Adrenal gland (tissue), 12 donors: ENCODE results near the gene OR8H2. TPM values are rescaled to one million over a fixed set of nuclear protein-coding genes. Genes with fewer than 3 reads are reported as not detected.

Source experiments
- DNase-seq, 7 donors: peaks; one replicate each; pipeline ENCODE4 v3.0.0-alpha.2; 2019 to 2020
- H3K27ac ChIP-seq, 5 donors: fragments of 200-600 bp; sonication (generic) in 4 of 5; 1 replicate in 3 of 5; 2 replicates in 2 of 5; pipeline versions ENCODE4 v1.5.1 to v1.8.0; 2016 to 2020; ENCODE audit warnings: mild to moderate bottlenecking in 1 of 5
- H3K27me3 ChIP-seq: fragments of 200-600 bp; 2 replicates; pipeline ENCODE4 v1.8.0; 2021
- H3K36me3 ChIP-seq, 2 donors: fragments of 200-600 bp; replicated peaks in 1 of 2; 1 replicate in 1 of 2; 2 replicates in 1 of 2; pipeline versions ENCODE4 v1.5.1 to v1.8.0; 2018 to 2022
- H3K4me1 ChIP-seq, 2 donors: fragments of 200-600 bp; replicated peaks in 1 of 2; 1 replicate in 1 of 2; 2 replicates in 1 of 2; pipeline versions ENCODE4 v1.5.1 to v1.8.0; 2018 to 2021
- H3K4me3 ChIP-seq, 4 donors: fragments of 200-600 bp; sonication (generic) in 3 of 4; one replicate each; pipeline ENCODE4 v1.5.1; 2016 to 2018
- H3K9me3 ChIP-seq, 3 donors: fragments of 200-600 bp; sonication (generic) in 1 of 3; replicated peaks in 1 of 3; 1 replicate in 2 of 3; 2 replicates in 1 of 3; pipeline versions ENCODE4 v1.5.1 to v1.8.0; 2016 to 2021
- CTCF ChIP-seq, 6 experiments: fragments of 450-650 bp in 4 of 6; fragments of 200-600 bp in 2 of 6; sonication (generic) in 1 of 6; IDR thresholded peaks; 1 replicate in 5 of 6; 2 replicates in 1 of 6; pipeline versions ENCODE4 v1.5.1 to v1.8.0; 2016 to 2021; ENCODE audit warnings: antibody characterized with exemption in 6 of 6, mild to moderate bottlenecking in 2 of 6, moderate library complexity in 1 of 6
- POLR2A ChIP-seq, 2 donors: fragments of 450-650 bp; IDR thresholded peaks; one replicate each; pipeline ENCODE4 v1.6.1; 2017; ENCODE audit warnings: antibody characterized with exemption in 2 of 2, mild to moderate bottlenecking in 2 of 2, moderate library complexity in 1 of 2
- WGBS, 4 donors: extraction: QIAGEN DNeasy Blood & Tissue Kit in 2 of 4; methylation state at CpG; one replicate each; pipeline versions ENCODE4 v1.1.5 to v1.1.7; 2013 to 2017; 5-methylcytosine and 5-hydroxymethylcytosine counted together
- intact Hi-C, 2 donors: fragments of 100-400 bp; cut with DNase I; formaldehyde crosslinking; loops; one replicate each; pipeline versions ENCODE4 v1.14.1 to v1.15.0; 2022 to 2023
- polyA plus RNA-seq, 3 donors: library from polyadenylated mRNA; stranded (reverse); fragments of 200-250 nt in 2 of 3; fragments of 350-450 nt in 1 of 3; fragmentation: Illumina TruSeq in 1 of 3; extraction: RNeasy Lipid Tissue Mini Kit (QIAGEN cat#74804) in 1 of 3; gene quantifications; one replicate each; pipeline ENCODE4 v1.2.3, GENCODE V29; 2013 to 2014
- small RNA-seq, 2 donors: library from RNA; depleted of rRNA; stranded (forward); fragments of <200 nt; gene quantifications; one replicate each; pipeline ENCODE3, GENCODE V24; 2016
- total RNA-seq, 9 donors: library from RNA; depleted of rRNA in 4 of 9; stranded (reverse); fragments of >200 nt in 4 of 9; fragments of 120-200 nt in 1 of 9; fragmentation: NEBNext Ultra II Directional in 1 of 9; extraction: Animal tissue kit (Norgen Biotek cat#: 25700) in 1 of 9; gene quantifications; one replicate each; pipeline versions ENCODE4 v1.1.0 to v1.2.4, GENCODE V29; 2013 to 2023
- donor health status: healthy with polysubstance abuse.
- donor health status: Bipolar disorder and iron deficiency.
- donor health status: DM: yes; HTN: yes; CAD: no.
- donor health status: DM: no; HTN: no; CAD: no.
- donor health status: DM: no; HTN: no; CAD: no.
- donor health status: DM: yes; HTN: yes; CAD: no.

The OR8H2 gene
- total and polyA plus RNA-seq, 12 donors: not detected

GRCh38 chr11:56152333-56152732, 48.8 kb downstream of the OR8H2 start:
- WGBS, 4 donors: 84 to 93% (median 90%) methylated on average over 13 to 15 of the region's 15 CpGs
- Histone ChIP-seq H3K4me3 (no peak overlapping the region), H3K27me3 (no peaks in the 10 kb centered on the region), H3K4me1 (no peaks in the 10 kb centered on the region), H3K36me3 (no peaks in the 10 kb centered on the region), H3K9me3 (no peaks in the 10 kb centered on the region), H3K27ac (no peak overlapping the region)
- TF ChIP-seq POLR2A (IDR thresholded peaks at IDR 0.05) (no peak), CTCF (IDR thresholded peaks at IDR 0.05) (no peak)
- intact Hi-C loops: no loop called here
- no peak for DNase-seq

Small RNA genes within 50 kb of the gene (small RNA-seq; reads per million reads assigned to genes)
- 0 reads per million in 2 donors for gene OR8I4P

Other genes starting within 250 kb of the OR8H2 start
- gene TRIM51, start 220.4 kb upstream of the OR8H2 start, total RNA-seq: not detected
- gene TRIM51, start 220.4 kb upstream of the OR8H2 start, polyA plus RNA-seq: not detected
- gene OR5W2, start 189.1 kb upstream of the OR8H2 start, total RNA-seq: not detected
- not detected for gene OR5W2, start 189.1 kb upstream of the OR8H2 start, polyA plus RNA-seq
- not detected for gene OR5I1, start 167.3 kb upstream of the OR8H2 start, total RNA-seq
- gene OR5I1, start 167.3 kb upstream of the OR8H2 start, polyA plus RNA-seq: not detected
- gene OR10AG1, start 133.7 kb upstream of the OR8H2 start, total RNA-seq: not detected
- gene OR10AG1, start 133.7 kb upstream of the OR8H2 start, polyA plus RNA-seq: not detected
- not detected for gene OR5F1, start 109.1 kb upstream of the OR8H2 start, total RNA-seq
- gene OR5F1, start 109.1 kb upstream of the OR8H2 start, polyA plus RNA-seq: not detected
- gene OR5AS1, start 76.0 kb upstream of the OR8H2 start, total RNA-seq: not detected
- not detected for gene OR5AS1, start 76.0 kb upstream of the OR8H2 start, polyA plus RNA-seq
- gene OR8I2, start 10.4 kb upstream of the OR8H2 start, total RNA-seq: not detected
- gene OR8I2, start 10.4 kb upstream of the OR8H2 start, polyA plus RNA-seq: not detected
- gene OR8H3, start 18.7 kb downstream of the OR8H2 start, total RNA-seq: not detected
- gene OR8H3, start 18.7 kb downstream of the OR8H2 start, polyA plus RNA-seq: not detected
- not detected for gene OR8J3, start 36.5 kb downstream of the OR8H2 start, total RNA-seq
- not detected for gene OR8J3, start 36.5 kb downstream of the OR8H2 start, polyA plus RNA-seq
- gene OR8K5, start 56.6 kb downstream of the OR8H2 start, total RNA-seq: not detected
- gene OR8K5, start 56.6 kb downstream of the OR8H2 start, polyA plus RNA-seq: not detected
- gene OR5J2, start 72.9 kb downstream of the OR8H2 start, total RNA-seq: not detected
- gene OR5J2, start 72.9 kb downstream of the OR8H2 start, polyA plus RNA-seq: not detected
- gene OR5T2, start 130.6 kb downstream of the OR8H2 start, total RNA-seq: not detected
- gene OR5T2, start 130.6 kb downstream of the OR8H2 start, polyA plus RNA-seq: not detected
- gene OR5T3, start 148.6 kb downstream of the OR8H2 start, total RNA-seq: not detected
- gene OR5T3, start 148.6 kb downstream of the OR8H2 start, polyA plus RNA-seq: not detected
- gene OR5T1, start 170.5 kb downstream of the OR8H2 start, total RNA-seq: not detected
- gene OR5T1, start 170.5 kb downstream of the OR8H2 start, polyA plus RNA-seq: not detected
- not detected for gene OR8H1, start 188.6 kb downstream of the OR8H2 start, total RNA-seq
- gene OR8H1, start 188.6 kb downstream of the OR8H2 start, polyA plus RNA-seq: not detected
- gene OR8K3, start 211.5 kb downstream of the OR8H2 start, total RNA-seq: not detected
- gene OR8K3, start 211.5 kb downstream of the OR8H2 start, polyA plus RNA-seq: not detected
- gene OR8K1, start 242.4 kb downstream of the OR8H2 start, total RNA-seq: not detected
- not detected for gene OR8K1, start 242.4 kb downstream of the OR8H2 start, polyA plus RNA-seq